Osteoblast (primary cell): ENCODE data around the gene AUTS2. TPM values are rescaled to one million over a fixed set of nuclear protein-coding genes. Genes with fewer than 3 reads are reported as not detected.
A peak's percentile ranks its signal among the peaks of the same experiment; 100 is the strongest.
"Not testable (repeated sequence)": the region's sequence is repeated elsewhere in the genome, so short reads cannot be mapped to it uniquely, and the experiment has no call there.

Experiments used
- DNase-seq: peaks from one replicate; pipeline ENCODE4 v3.0.0; 2011; ENCODE audit warnings: low spot score, mixed read lengths; ENCODE audit not compliant: insufficient read length; ENCODE audit errors: missing footprints
- H2AFZ ChIP-seq: 2 replicates; pipeline ENCODE4 v1.6.0; 2011; ENCODE audit warnings: mild to moderate bottlenecking, low read length
- H3K27ac ChIP-seq: 2 replicates; pipeline ENCODE4 v1.5.1; 2011; ENCODE audit warnings: mild to moderate bottlenecking, low read depth, low read length, moderate library complexity
- H3K27me3 ChIP-seq: 2 replicates; pipeline ENCODE4 v1.6.0; 2012; ENCODE audit warnings: mild to moderate bottlenecking, control low read depth, inconsistent platforms, low read length, moderate library complexity; ENCODE audit not compliant: insufficient read depth
- H3K36me3 ChIP-seq: 2 replicates; pipeline ENCODE4 v1.5.1; 2011; ENCODE audit warnings: mild to moderate bottlenecking, low read length, control low read depth, moderate library complexity; ENCODE audit not compliant: insufficient read depth
- H3K4me1 ChIP-seq: 2 replicates; pipeline ENCODE4 v1.5.1; 2011; ENCODE audit warnings: mild to moderate bottlenecking, low read length, control low read depth, moderate library complexity; ENCODE audit not compliant: insufficient read depth
- H3K4me2 ChIP-seq: 2 replicates; pipeline ENCODE4 v1.6.0; 2011; ENCODE audit warnings: mild to moderate bottlenecking, low read length; ENCODE audit not compliant: insufficient read depth
- H3K4me3 ChIP-seq: fragments of 200-600 bp; sonication (generic); 3 replicates; pipeline ENCODE4 v1.5.1; 2012; ENCODE audit warnings: mild to moderate bottlenecking, low read length, inconsistent platforms; ENCODE audit not compliant: insufficient read depth
- H3K79me2 ChIP-seq: 2 replicates; pipeline ENCODE4 v1.6.0; 2012; ENCODE audit warnings: mild to moderate bottlenecking, low read length, control low read depth, inconsistent platforms; ENCODE audit not compliant: insufficient read depth
- H3K9me3 ChIP-seq: 2 replicates; pipeline ENCODE4 v1.5.1; 2011; ENCODE audit warnings: low read depth, low read length, control low read depth
- H4K20me1 ChIP-seq: 2 replicates; pipeline ENCODE4 v1.6.0; 2012; ENCODE audit warnings: mild to moderate bottlenecking, low read length, control low read depth; ENCODE audit not compliant: insufficient read depth
- total RNA-seq: library from RNA; depleted of rRNA; stranded (reverse); fragments of >200 nt; gene quantifications from 2 replicates; pipeline ENCODE4 v1.2.3, GENCODE V29; 2012
- TF ChIP-seq, protein P1 (sequence below): IDR thresholded peaks from 2 replicates; pipeline ENCODE4 v1.5.1; 2011; ENCODE audit warnings: mild to moderate bottlenecking, low read depth, low read length, moderate library complexity; ENCODE audit errors: extremely low read depth

Gene AUTS2
- total RNA-seq, 1 donor = 15.2 TPM

DNA sequence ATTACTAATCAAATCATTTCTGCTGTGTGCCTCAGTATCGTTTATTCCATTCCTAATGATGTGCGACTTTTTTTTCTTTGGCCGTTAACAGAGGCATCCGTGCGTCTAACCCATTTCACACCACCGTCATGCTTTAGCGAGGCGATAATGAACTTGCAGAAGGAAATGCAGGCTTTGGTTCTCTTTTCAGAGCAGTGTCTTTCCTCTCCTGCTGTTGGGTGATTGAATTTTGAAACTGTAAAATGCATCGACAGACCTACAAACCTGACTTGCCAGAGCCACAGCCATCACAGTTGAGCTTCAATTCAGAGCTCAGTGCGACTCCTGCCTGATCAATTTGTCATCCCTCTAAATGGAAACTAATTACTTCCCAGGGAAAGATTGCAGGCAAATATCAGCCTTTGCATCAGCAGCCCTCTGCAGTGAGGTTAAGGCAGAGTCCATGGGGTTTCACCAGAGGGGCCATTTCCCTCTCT is 1047.6 kb downstream of the AUTS2 start:
- TF ChIP-seq, protein P1, sequence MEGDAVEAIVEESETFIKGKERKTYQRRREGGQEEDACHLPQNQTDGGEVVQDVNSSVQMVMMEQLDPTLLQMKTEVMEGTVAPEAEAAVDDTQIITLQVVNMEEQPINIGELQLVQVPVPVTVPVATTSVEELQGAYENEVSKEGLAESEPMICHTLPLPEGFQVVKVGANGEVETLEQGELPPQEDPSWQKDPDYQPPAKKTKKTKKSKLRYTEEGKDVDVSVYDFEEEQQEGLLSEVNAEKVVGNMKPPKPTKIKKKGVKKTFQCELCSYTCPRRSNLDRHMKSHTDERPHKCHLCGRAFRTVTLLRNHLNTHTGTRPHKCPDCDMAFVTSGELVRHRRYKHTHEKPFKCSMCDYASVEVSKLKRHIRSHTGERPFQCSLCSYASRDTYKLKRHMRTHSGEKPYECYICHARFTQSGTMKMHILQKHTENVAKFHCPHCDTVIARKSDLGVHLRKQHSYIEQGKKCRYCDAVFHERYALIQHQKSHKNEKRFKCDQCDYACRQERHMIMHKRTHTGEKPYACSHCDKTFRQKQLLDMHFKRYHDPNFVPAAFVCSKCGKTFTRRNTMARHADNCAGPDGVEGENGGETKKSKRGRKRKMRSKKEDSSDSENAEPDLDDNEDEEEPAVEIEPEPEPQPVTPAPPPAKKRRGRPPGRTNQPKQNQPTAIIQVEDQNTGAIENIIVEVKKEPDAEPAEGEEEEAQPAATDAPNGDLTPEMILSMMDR = no peak
- Histone ChIP-seq H3K36me3 (no peaks in the 10 kb centered on the region), H3K27me3 (no peaks in the 10 kb centered on the region), H4K20me1 (no peaks in the 10 kb centered on the region), H3K79me2 (no peaks in the 10 kb centered on the region), H3K4me1 (peaks cover 9% of the 10 kb centered on the region), H3K9me3 (no peaks in the 10 kb centered on the region), H3K4me2 (no peak overlapping the region), H3K27ac (no peak overlapping the region), H3K4me3 (no peak overlapping the region), H2AFZ (no peak overlapping the region)
- DNase-seq = no peak

DNA sequence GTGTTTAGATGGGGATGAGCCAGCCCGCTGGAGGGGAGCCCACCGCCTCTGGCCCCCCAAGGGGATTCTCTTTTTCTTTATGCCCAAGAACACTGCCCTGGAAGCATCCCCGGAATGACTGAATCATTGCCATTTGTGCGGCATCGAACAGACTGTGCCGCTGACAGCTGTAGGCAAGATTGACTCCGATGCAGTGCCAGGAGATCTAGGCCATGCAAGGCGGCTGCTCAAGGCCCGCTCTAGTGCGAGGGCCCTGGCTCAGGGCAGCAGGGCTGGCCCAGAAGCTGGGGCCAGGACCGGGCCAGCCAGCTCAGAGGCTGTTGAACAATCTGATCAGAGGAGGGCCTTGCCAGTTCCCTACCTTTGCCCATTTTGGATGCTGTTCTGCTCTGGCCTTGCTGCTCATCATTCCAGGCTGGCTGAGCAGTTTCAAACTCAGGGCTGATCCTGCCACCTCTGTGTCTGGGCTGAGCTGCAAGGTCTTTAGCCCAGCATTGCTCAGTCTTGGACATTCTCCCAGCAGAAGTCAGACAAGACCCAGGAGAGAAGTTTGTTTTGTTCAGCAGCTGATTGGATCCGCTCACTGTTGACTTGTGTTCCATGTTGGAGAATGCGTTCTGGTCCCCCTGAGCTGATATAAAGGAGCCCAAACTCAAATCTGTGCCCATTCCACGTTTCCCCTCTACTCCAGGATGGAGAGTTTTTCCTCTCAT is 1048.4 kb downstream of the AUTS2 start:
- Histone ChIP-seq H4K20me1 (no peaks in the 10 kb centered on the region), H2AFZ (no peak overlapping the region), H3K9me3 (no peaks in the 10 kb centered on the region), H3K79me2 (no peaks in the 10 kb centered on the region), H3K27me3 (no peaks in the 10 kb centered on the region), H3K36me3 (no peaks in the 10 kb centered on the region), H3K4me2 (no peak overlapping the region), H3K4me3 (no peak overlapping the region), H3K27ac (no peak overlapping the region), H3K4me1 (peaks cover 9% of the 10 kb centered on the region)
- TF ChIP-seq, protein P1 = no peak
- DNase-seq = peak; percentile 86

DNA sequence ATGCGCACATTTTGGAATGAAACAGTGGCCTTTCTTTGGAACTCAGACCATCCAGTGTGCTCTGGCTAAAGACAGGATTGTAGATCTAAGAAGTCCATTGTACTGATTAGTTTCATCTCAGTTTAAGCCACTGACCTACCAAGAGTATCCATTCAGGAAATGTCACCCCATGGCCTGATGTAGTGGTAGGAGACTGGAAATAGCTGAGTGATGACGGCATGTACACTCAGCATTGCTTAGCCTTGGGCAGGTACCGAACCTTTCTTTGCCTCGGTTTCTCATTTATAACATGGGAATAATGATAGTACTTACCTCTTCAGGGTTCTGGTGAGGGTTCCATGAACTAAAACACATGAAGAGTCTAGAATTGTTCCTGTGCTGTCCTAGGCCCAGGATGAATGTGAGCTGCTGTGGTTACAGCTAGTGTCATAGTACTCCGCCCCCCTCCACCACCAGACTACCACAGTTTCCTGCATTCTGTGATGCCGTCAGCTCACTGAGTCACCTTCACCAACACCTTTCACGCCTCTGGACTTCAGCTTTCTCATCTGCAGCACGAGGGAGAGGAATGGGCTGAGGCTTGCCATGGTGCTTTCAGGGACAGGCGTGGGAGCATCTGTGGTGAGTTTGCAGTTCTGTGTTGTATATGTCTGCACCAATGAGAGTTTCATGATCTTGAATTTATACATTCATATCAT is 1049.7 kb downstream of the AUTS2 start:
- H3K4me2 ChIP-seq = peak overlapping the region; percentile 24
- DNase-seq = peak; percentile 76

DNA sequence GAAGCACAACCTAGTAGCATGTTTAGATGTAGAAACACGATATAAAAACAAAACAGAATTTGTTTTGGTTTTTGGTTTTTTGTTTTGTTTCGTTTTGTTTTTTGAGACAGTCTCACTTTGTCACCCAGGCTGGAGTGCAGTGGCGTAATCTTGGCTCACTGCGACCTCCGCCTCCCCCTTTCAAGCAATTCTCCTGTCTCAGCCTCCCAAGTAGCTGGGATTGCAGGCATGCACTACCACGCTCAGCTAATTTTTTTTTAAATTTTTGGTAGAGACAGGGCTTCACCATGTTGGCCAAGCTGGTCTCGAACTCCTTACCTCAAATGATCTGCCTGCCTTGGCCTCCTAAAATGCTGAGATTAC is 1050.2 kb downstream of the AUTS2 start:
- not testable (repeated sequence) for H3K36me3 ChIP-seq, H3K4me3 ChIP-seq, H3K79me2 ChIP-seq, H4K20me1 ChIP-seq, H3K4me1 ChIP-seq, H3K27me3 ChIP-seq, DNase-seq, H2AFZ ChIP-seq, H3K27ac ChIP-seq, H3K4me2 ChIP-seq, H3K9me3 ChIP-seq

More for the DNA sequence above, 1049.7 kb downstream of the AUTS2 start:
- H3K79me2 ChIP-seq = no peaks in the 10 kb centered on the region
- peak overlapping the region; percentile 56 for H2AFZ ChIP-seq
- no peaks in the 10 kb centered on the region for H4K20me1 ChIP-seq
- H3K36me3 ChIP-seq = no peaks in the 10 kb centered on the region
- no peaks in the 10 kb centered on the region for H3K9me3 ChIP-seq
- H3K4me1 ChIP-seq = peaks cover 9% of the 10 kb centered on the region
- H3K4me3 ChIP-seq = no peak overlapping the region
- peak overlapping the region; percentile 46 for H3K27ac ChIP-seq
- TF ChIP-seq, protein P1 = no peak
- no peaks in the 10 kb centered on the region for H3K27me3 ChIP-seq
